Sigmoid colon (tissue), 4 donors: ENCODE data around the gene NDUFC1.

ENCODE experiments used
- CTCF ChIP-seq, 4 experiments: fragments of 450-650 bp in 3 of 4; fragments of 200-600 bp in 1 of 4; IDR thresholded peaks; one replicate each; pipeline ENCODE4 v1.5.1; 2016 to 2019; ENCODE audit warnings: antibody characterized with exemption in 4 of 4, mild to moderate bottlenecking in 3 of 4, moderate library complexity in 2 of 4
- EP300 ChIP-seq, 4 donors: sonication (generic); formaldehyde crosslinking; IDR thresholded peaks; one replicate each; pipeline ENCODE4 v1.6.1; 2017; ENCODE audit warnings: antibody characterized with exemption in 4 of 4
- POLR2A ChIP-seq, 2 donors: fragments of 450-650 bp; IDR thresholded peaks; one replicate each; pipeline ENCODE4 v1.6.1; 2016; ENCODE audit warnings: antibody characterized with exemption in 2 of 2, mild to moderate bottlenecking in 2 of 2, moderate library complexity in 2 of 2

GRCh38 chr4:139282721-139283075 is 19.6 kb downstream of the NDUFC1 start:
- TF ChIP-seq CTCF (IDR thresholded peaks at IDR 0.05) = no peak
- no peak for TF ChIP-seq POLR2A (IDR thresholded peaks at IDR 0.05)
- TF ChIP-seq EP300 (IDR thresholded peaks at IDR 0.05) = no peak
